NCI-H510A (cell line): Measurements from ENCODE around the gene KLHL2.
"Not testable (repeated sequence)": the region's sequence is repeated elsewhere in the genome, so short reads cannot be mapped to it uniquely, and the experiment has no call there.

Experiments used
- DNase-seq: peaks from one replicate; lab custom pipeline; 2025; lab: John Stamatoyannopoulos, UW

The KLHL2 gene

GRCh38 chr4:165328708-165329107 is 121.3 kb downstream of the KLHL2 start:
- DNase-seq: no peak

GRCh38 chr4:165330071-165330470 is 122.7 kb downstream of the KLHL2 start:
- DNase-seq: no peak

DNA sequence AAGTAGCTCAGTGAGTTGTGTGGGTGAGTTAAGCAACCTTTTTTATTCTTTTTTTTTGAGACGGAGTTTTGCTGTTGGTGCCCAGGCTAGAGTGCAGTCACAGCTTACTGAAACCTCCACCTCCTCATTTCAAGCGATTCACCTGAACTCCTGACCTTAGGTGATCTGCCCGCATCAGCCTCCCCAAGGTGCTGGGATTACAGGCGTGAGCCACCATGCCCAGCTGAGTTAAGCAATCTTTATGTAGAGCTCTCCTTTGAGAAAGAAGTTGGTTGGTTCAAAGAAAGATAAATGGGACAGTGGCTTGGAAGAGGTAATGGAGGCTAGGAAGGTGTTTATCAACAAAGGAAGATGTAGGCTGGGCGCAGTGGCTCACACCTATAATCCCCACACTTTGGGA is 123.3 kb downstream of the KLHL2 start:
- no peak for DNase-seq

DNA sequence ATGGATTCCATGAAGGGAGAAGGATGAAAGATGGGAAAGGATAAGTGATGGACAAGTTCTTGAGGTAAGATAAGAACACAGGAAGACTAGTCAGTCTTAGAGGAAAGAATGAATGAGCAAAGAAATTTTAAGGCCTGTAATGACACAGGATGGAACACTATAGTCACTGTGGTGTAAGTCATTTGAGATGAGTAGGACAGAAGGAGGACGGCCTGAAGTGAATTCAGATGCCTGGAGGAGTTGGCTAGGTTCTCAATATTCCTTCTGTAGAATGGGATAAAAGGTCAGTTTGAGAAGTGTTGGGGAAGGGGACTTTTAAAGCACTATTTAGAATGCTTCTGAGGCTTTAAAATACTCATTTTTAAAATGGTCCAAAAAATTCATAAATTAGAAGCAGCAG is 124.0 kb downstream of the KLHL2 start:
- no peak for DNase-seq

DNA sequence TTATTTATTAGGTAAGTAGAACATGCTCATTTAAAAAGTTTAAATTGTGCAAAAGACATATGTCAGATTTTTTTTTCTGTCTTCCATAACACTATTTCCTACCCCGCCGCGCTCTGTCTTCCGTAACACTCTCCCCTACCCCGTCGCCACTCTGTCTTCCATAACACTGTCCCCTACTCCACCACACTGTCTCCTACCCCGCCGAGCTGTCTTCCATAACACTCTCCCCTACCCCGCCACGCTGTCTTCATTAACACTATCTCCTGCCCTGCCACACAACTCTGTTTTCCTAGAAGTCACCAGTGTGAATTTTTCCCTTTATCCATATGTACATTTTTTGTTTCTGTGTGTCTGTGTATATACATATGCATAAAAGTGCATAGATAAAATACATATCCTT is 124.5 kb downstream of the KLHL2 start:
- DNase-seq: no peak

GRCh38 chr4:165332502-165332901 is 125.1 kb downstream of the KLHL2 start:
- DNase-seq: no peak

DNA sequence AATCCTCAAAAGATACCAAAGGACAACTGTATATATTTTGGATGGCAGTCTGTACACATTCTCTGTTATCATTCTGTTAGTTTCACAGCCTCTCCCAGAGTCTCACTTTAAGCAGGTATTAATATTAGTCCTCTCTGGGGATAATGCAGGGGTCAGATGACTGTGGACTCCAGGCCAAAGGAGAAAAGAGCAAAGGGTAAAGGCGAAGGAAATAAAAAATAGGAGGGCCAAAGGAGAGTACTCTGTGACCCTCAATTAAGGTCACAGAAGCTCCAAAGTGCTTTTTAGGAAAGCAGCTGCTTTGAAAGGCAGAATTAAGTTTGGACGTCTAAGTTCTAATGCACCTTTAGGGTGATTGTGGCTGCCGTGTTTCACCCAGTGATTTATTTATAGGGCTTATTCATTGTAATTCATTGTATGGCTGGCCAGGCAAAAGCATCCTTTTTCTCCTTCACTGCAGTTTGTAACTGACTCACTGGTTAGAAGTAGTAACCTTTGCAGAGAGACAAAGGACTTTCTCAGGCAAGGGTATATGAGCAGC is 127.9 kb downstream of the KLHL2 start:
- no peak for DNase-seq

- DNase-seq: no peak
Measured at GRCh38 chr4:165336743-165337142, 129.4 kb downstream of the KLHL2 start.

- not testable (repeated sequence) for DNase-seq
Measured at GRCh38 chr4:165342340-165342739, 135.0 kb downstream of the KLHL2 start.

- DNase-seq: no peak
Measured at GRCh38 chr4:165343353-165344191, 136.2 kb downstream of the KLHL2 start.

DNA sequence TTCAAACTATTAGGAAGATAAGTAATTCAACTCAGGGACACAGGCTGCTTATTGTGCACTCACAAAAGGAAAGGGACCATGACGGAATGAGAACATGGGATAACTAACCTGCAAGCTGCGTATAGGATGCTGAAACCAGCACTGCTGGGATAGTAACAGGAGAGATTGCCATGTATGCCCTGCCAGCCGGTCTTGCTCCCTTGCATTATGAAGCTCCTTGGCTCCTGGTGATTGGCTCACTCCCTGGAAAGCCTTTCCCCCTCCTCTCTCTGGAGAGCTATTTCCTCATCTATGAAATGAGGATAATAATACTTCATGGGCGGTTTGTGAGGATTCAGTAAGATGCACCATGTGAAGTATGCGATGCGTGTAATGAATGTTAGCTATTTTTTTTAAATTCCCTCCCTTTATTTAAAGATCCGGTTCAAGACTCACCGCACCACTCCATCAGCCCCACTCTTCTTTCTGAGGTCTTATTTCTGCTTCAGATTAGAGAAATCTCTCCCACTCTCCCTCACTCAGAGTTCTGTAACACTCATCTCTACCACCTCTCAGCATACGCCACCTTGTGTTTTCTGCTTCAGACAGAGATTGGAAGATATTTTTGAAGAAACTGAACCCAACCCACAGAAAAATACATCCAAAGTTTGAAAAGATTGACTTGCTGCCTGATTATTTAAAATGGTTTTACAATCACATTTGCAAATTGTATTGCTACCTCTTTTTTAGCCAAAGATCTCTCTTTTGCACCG is 138.5 kb downstream of the KLHL2 start:
- no peak for DNase-seq

DNA sequence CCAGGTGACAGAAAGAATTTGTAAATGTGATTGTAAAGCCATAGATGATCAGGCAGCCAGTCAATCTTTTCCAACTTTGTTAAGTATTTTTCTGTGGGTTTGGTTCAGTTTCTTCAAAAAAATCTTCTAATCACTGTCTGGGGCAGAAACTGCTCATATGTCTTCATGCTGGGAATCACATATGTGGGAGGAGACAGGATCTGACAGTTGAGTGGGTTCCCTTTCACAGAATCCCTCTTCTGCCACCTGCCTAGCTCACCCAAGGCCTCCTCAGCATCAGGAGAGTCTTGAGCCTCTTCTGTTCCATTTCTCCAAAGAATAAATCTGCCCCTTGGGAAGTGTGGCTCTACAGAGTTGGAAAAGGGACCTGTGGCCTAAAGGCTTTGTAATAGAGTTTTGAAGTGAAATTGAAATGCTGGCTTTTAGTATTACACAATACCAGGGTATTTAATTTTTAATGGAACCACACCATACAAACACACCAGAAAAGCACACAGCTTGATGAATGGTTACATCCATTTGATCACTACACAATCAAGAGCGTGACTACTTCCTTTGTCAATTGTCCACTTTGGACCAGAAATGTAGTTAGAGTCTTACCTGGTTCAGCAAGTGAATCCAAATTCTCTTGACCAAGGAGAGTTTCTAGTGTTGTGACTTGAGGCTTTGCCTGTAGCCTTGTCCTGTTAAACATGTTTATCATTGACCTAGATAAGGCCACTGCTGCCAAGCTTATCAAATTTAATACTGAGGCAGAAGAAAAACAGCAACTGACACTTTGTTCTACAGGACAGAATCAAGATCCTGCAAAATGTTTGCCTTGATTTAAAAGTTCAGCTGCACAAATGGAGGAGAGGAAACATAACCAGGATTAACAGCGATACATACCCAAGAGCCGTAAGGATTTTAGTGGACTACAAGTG is 140.5 kb downstream of the KLHL2 start:
- DNase-seq: no peak

DNA sequence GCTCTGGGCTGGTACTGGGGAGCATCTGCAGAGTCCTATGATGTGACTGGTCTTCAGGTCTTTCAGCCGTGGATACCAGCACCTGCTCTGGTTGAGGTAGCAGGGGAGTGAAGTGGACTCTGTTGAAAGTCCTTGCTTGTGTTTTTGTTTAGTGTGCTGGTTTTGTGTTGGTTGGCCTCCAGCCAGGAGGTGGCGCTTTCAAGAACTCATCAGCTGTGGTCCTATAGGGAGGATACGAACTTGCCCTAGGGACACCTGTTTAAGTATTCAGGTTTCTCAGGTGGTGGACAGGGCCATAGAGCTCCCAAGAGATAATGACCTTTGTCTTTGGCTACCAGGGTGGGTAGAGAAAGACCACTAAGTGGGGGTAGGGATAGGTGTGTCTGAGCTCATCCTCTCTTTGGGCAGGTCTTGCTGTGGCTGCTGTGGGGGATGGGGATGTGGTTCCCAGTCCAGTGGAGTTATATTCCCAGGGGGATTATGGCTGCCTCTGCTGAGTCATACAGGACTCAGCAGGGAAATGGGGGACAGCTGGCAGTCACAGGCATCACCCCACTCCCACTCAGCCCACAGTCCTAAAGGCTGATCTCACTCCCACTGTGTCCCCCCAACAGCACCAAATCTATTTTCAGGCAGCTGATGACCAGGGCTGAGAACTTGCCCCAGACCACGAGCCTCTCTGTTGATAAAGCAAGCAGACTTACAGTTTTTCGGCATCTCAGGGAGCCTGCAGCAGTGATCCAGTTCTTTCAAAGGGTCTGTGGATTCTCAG is 144.2 kb downstream of the KLHL2 start:
- DNase-seq: no peak

GRCh38 chr4:165355900-165356300 is 148.5 kb downstream of the KLHL2 start:
- peak; percentile 13 for DNase-seq

GRCh38 chr4:165359506-165359905 is 152.1 kb downstream of the KLHL2 start:
- DNase-seq: no peak

DNA sequence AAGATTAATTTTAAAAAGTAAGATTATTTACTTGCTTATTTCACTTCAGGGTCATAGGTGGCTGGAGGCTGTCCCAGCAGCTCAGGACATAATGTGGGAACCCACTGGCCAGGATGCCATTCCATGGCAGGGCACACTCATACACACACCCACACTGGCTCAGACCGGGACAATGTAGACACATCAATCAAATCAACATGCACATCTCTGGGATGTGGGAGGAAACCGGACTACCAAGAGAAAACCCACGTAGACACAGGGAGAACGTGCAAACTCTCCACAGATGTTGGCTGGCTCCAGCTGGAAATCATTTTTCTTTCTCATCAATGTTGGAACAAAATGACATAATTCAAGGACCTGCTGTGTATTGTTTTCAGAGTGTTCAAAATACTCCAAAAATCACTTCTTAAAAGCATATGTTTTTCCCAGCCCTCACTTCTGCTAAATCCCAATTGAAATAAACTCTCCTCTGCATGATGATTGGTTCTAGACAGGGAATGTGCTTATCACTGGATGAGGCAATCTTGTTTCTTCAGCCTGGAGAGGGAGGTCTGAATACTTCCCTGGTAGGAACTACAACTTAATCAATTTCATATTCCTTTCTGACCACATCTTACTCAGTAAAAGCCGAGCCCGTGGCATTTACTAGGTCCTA is 152.8 kb downstream of the KLHL2 start:
- no peak for DNase-seq

DNA sequence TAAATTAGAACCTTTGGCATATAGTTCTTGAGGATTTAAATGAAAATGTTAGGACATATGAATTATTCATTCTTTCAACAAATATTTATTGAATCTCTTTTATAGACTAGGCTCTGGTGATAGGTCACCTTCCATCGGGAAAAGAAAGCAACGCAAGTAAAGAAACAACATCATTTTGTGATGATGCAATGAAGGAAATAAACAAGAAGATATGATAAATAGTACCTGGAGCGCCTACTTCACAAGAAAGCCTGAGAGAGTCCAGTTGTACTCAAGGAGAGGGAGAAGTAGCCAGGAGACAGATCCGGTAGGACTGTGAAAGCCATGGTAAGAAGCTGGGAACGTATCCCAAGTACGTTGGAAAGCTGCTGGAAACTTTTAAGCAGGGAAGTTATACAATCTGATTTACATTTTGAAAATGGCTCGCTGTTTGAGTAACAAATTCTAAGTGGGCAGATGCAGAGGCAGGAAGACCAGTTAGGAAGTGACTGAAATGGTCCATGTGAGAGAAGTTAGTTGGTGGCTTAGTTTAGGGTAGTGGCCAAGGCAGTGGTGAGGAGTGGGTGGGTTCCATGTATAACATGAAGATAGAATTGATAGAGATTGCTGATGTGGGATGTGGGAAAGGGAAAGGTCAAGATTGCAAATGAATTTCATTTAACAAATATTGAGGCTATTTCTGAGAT is 153.8 kb downstream of the KLHL2 start:
- DNase-seq: no peak

DNA sequence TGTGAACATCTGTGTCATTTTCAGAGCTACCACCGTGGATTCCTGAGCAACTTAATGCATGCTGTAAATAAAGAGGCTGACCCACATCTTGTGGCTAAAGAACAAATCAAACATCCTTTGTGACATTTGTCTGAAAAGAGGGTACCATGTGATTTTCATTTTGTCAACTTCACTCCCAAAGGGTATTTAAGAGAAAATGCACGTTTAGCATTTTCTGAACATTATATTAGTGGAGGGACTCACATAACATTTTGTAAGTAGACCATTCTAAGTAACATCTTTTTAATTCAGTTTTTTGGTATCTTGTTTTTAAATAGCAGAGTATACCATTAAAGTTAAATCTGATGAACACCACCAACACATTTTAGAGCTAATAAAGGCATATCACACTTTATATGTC is 154.4 kb downstream of the KLHL2 start:
- DNase-seq: no peak

- no peak for DNase-seq
Measured at GRCh38 chr4:165364452-165365080, 157.2 kb downstream of the KLHL2 start.

- DNase-seq: no peak
Measured at GRCh38 chr4:165367040-165367439, 159.7 kb downstream of the KLHL2 start.
